NCI-H2107 (cell line): ENCODE data around the gene RIPOR2.
"Not testable (repeated sequence)": the region's sequence is repeated elsewhere in the genome, so short reads cannot be mapped to it uniquely, and the experiment has no call there.

Experiments used
- DNase-seq: peaks from one replicate; lab custom pipeline; 2025; lab: John Stamatoyannopoulos, UW

RIPOR2 gene

GRCh38 chr6:24951811-24952299 is 16.1 kb upstream of the RIPOR2 start:
- no peak for DNase-seq

GRCh38 chr6:24950218-24950941 is 14.6 kb upstream of the RIPOR2 start:
- no peak for DNase-seq

- DNase-seq, result no peak
These were observed 13.3 kb upstream of the RIPOR2 start for GRCh38 chr6:24949020-24949569.

GRCh38 chr6:24948261-24948660 is 12.5 kb upstream of the RIPOR2 start:
- not testable (repeated sequence) for DNase-seq

DNA sequence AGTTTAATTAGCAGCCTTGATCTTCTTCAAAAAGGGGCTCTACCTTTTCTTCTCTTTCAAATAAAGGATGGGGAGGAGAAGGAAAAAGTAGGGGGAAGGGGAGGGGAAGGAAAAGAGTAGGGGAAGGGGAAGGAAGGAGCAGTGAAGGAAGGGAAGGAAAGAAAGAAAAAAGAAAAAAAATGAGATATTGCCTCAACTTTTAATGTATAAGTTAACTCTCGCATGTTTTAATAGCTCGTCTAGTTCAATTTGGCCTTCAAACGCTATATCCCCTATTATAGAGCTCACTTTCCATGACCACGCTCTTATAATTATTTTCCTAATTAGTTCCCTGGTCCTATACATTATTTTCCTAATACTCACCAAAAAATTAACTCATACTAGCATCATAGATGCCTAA is 11.9 kb upstream of the RIPOR2 start:
- no peak for DNase-seq

DNA sequence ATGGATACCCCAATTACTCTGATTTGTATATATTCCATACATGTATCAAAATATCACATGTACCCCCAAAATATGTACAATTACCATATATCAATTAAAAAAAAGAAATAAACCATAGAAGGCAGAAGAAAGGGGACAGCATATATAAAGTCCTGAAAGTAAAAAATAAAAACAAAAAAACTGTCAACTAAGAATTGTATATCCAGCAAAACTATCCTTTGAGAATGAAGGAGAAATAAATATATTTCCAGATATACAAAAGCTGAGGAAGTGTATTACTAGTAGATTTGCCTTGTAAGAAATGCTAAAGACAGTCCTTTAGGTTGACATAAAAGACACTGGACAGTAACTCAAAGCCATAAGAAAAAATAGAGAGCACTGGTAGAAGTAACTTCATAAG is 9.3 kb upstream of the RIPOR2 start:
- DNase-seq, result no peak

DNA sequence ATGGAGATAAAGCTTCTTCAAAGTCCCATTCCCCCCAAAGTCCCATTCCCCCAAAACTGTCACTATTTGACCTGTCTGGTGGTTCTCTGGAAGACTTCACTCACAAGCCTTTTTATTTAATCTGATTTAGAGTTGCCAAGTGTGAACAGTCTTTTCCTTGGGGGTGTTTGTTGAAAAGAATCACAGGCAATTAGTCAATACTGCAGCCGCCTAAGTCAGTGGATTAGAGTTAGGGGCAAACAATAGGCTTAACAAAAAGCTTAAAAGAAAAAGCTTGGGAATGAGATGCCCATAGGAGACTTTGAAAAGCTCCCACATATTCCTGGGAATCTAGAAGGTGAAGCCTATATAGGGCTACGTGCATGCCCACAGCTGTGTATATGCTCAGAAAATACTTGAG is 8.0 kb upstream of the RIPOR2 start:
- DNase-seq, result no peak

GRCh38 chr6:24940311-24940917 is 4.7 kb upstream of the RIPOR2 start:
- no peak for DNase-seq

- DNase-seq, result no peak
These were observed 1.0 kb upstream of the RIPOR2 start for GRCh38 chr6:24936641-24937317.

DNA sequence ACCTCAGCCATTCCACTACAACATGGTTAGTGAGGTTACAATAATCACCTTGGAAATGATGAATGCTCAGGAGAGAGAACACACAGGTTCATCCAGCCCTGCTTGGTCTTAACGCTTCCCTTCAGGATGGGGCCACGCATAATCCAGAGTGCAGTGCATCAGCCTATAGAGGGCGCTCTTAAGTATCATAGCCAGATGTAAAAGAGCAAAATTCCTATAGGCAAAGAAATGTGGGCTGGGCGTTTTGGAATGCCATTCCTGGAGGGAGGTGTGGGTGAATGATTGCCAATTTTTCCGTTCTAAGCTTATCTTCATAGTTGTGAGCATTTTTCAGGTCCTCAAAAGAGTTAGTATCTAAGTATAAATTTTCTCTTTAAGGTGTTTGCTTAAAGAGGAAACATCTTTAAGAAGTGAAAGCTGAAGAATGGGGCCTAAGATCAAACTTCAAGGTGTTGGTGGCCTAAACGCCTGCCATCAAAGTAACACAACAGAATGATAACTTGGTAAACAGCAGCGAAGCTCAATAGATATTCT is 1.8 kb downstream of the RIPOR2 start:
- no peak for DNase-seq

- DNase-seq, result no peak
These were observed 2.5 kb downstream of the RIPOR2 start for GRCh38 chr6:24933266-24933665.

GRCh38 chr6:24932832-24933231 is 2.9 kb downstream of the RIPOR2 start:
- DNase-seq, result no peak

GRCh38 chr6:24931718-24932691 is 3.8 kb downstream of the RIPOR2 start:
- DNase-seq, result no peak

DNA sequence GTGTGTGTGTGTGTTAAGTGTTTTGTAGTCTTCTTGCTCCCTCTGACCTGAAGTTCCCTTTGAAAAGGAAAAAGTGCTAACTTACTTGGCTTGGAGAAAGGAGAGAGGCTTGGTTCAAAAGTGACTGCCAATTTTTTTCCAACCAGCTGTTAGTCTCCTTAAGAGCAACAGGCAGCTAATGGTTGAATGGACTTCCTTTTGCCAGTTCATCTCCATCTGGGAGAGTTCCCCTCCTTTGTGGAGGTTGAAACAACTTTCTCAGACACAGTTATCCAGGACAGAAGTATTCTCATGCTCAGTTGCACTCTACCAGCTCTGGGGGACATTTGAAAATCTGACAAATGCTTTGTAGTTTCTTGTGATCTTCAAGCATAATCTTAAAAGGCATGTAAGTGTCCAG is 4.5 kb downstream of the RIPOR2 start:
- DNase-seq, result no peak

GRCh38 chr6:24930431-24930871 is 5.3 kb downstream of the RIPOR2 start:
- DNase-seq, result no peak

DNA sequence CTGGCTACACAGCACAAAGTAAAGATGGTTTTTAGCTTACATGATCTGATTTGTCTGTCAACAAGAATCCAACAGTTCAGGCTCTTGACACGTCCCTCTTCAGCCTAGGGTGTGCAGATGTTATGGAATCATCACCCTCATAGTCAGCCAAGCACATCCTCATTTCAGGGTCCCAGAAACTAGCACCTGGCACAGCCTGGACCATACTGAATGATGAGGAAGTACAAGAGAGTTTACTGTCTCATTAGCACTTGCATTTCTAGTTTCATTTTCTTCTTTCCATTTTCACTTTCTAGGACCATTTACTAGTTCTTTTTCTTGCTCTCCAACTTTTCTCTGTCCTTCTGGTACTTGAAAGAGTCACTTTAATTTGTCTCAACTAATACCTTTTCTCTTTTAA is 6.5 kb downstream of the RIPOR2 start:
- no peak for DNase-seq

GRCh38 chr6:24927985-24928745 is 7.6 kb downstream of the RIPOR2 start:
- DNase-seq, result no peak

DNA sequence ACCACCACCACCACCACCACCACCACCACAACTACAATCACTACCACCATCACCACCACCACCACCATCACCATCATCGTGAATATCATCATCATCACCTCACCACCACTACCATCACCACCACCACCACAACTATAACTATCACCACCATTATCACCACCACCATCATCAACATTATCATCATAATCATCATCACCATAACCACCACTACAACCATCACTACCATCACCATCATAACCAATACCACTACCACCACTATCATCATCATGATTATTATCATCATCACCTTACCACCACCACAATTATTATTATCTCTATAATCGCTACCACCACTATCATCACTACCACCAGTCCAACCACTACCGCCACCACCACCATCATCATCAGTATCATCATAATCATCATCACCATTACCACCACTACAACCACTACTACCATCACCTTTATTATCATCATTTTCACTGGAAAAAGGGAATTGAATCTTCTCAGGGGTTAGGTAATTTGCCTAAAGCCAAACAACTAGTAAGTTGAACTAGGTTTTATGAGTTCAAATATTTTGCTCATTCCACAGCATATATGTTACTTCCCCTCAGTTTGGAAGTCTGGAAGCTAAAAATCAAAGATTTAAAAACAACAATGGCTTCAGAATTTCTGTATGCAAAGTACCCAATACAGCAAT is 8.3 kb downstream of the RIPOR2 start:
- no peak for DNase-seq

DNA sequence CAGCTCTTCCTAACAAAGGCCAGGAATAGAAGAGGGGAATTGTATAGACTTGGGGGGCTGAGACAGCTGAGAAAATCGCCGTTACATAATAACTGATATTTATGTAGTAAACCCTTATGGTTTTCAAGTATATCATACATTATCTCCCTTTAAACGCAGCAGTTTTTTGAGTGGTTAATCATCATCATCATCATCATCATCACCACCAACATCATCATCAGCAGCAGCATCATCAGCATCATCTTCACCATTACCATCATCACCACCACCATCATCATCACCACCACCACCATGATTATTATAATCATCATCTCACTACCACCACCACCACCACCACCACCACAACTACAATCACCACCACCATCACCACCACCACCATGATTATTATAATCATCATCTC is 9.1 kb downstream of the RIPOR2 start:
- not testable (repeated sequence) for DNase-seq

DNA sequence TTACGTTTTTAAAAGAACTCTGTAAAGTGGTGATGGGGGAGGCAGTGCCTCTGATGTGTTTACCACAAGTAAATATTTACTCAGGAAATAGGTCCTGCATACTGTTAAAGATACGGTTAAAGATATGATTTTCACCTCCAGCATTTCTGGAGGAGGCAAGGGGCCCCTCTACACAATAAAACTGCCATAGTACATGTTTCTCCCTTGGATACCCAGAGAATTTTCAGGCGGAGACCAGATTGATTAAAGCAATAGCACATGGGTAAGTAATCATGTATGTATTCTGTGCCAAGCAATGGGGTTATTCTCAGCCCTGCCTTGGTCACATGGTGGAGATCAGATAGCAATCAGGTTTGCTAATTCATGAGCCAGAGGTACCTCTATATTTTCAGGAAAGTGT is 9.6 kb downstream of the RIPOR2 start:
- no peak for DNase-seq
